ENCODE results near the gene MAGI2.

DNA sequence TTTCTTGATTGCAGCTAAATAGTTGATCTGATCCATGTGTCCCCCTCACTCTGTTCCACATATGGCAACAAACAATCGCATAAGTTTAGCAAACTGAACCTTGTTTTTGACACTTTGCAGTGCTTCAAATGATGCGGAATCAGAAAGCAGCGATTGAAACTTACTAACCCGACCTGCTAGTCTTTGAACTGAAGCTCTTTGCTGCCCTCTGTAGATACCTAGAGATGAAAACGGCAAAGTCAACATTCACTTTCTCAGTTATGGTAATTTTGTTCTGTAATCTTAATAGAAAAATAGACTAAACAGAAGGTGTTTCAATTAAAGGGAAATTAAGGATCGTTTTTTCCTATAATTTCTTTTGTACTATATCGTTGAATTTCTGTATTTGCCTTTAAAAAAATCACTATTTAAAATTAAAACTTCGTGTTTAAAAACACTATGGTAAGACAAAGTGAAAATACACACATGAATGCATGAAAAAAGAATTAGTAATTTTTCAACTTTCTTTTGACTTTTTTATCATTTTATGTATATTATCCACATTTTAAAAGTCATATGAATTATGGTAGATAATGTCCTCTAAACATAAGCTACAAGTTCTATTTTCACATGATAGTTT, 276.5 kb downstream of the MAGI2 start:
- TF ChIP-seq, protein P1, sequence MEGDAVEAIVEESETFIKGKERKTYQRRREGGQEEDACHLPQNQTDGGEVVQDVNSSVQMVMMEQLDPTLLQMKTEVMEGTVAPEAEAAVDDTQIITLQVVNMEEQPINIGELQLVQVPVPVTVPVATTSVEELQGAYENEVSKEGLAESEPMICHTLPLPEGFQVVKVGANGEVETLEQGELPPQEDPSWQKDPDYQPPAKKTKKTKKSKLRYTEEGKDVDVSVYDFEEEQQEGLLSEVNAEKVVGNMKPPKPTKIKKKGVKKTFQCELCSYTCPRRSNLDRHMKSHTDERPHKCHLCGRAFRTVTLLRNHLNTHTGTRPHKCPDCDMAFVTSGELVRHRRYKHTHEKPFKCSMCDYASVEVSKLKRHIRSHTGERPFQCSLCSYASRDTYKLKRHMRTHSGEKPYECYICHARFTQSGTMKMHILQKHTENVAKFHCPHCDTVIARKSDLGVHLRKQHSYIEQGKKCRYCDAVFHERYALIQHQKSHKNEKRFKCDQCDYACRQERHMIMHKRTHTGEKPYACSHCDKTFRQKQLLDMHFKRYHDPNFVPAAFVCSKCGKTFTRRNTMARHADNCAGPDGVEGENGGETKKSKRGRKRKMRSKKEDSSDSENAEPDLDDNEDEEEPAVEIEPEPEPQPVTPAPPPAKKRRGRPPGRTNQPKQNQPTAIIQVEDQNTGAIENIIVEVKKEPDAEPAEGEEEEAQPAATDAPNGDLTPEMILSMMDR (conservative IDR thresholded peaks at IDR 0.05; ENCODE audit: low read depth in 2 of 2) = peak; percentile 74 to 77
- TF ChIP-seq, protein P2, sequence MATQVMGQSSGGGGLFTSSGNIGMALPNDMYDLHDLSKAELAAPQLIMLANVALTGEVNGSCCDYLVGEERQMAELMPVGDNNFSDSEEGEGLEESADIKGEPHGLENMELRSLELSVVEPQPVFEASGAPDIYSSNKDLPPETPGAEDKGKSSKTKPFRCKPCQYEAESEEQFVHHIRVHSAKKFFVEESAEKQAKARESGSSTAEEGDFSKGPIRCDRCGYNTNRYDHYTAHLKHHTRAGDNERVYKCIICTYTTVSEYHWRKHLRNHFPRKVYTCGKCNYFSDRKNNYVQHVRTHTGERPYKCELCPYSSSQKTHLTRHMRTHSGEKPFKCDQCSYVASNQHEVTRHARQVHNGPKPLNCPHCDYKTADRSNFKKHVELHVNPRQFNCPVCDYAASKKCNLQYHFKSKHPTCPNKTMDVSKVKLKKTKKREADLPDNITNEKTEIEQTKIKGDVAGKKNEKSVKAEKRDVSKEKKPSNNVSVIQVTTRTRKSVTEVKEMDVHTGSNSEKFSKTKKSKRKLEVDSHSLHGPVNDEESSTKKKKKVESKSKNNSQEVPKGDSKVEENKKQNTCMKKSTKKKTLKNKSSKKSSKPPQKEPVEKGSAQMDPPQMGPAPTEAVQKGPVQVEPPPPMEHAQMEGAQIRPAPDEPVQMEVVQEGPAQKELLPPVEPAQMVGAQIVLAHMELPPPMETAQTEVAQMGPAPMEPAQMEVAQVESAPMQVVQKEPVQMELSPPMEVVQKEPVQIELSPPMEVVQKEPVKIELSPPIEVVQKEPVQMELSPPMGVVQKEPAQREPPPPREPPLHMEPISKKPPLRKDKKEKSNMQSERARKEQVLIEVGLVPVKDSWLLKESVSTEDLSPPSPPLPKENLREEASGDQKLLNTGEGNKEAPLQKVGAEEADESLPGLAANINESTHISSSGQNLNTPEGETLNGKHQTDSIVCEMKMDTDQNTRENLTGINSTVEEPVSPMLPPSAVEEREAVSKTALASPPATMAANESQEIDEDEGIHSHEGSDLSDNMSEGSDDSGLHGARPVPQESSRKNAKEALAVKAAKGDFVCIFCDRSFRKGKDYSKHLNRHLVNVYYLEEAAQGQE (IDR thresholded peaks at IDR 0.05; ENCODE audit: unreplicated experiment) = no peak
- TF ChIP-seq EZH2 (IDR thresholded peaks at IDR 0.05; ENCODE audit: low read depth, unreplicated experiment) (no peak), POLR2AphosphoS5 (IDR thresholded peaks at IDR 0.05; ENCODE audit: low read depth) (no peak)
